ENCODE results near the gene TNK2. TPM values are rescaled to one million over a fixed set of nuclear protein-coding genes. Genes with fewer than 3 reads are reported as not detected.

TNK2 gene
- polyA plus RNA-seq, 3 donors: 0.84 to 131 (median 1.8) TPM

DNA sequence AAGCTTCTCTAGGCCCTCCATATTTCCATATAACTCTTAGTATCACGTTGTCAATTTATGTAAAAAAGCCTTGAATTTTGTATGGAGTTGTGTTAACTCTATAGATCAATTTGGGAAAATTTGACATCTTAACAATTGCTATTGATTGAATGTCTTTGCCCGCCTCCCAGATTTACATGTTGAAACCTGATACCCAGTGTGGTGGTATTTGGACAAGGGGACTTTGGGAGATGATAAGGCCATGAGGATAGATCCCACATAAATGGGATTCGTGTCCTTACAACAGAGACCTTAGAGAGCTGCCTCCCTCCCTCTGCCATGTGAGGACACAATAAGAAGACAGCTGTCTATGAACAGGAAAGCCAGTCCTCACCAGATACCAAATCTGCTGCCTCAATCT, 21.1 kb upstream of the TNK2 start:
- Histone ChIP-seq H4K20me1 (ENCODE audit: insufficient read depth, low read length) (no peaks in the 10 kb centered on the region), H3K4me2 (replicated peaks; ENCODE audit: extremely low read depth, low read length, poor library complexity, severe bottlenecking) (no peak overlapping the region), H3K4me3 (replicated peaks in 1 of 3; ENCODE audit: low read depth in 2 of 3, low read length in 3 of 3) (no peak overlapping the region), H3K4me1 (ENCODE audit: control insufficient read depth in 1 of 2, insufficient read depth in 2 of 2, low read length in 2 of 2) (peaks cover 0 to 6% of the 10 kb centered on the region in 2 donors), H3K27me3 (ENCODE audit: control insufficient read depth in 2 of 2, insufficient read depth in 2 of 2, low read length in 2 of 2) (peaks cover 0 to 2% of the 10 kb centered on the region in 2 donors), H3K79me2 (ENCODE audit: insufficient read depth, low read length) (no peaks in the 10 kb centered on the region), H3K9me3 (replicated peaks in 1 of 2; ENCODE audit: control insufficient read depth in 1 of 2, insufficient read depth in 1 of 2, low read length in 2 of 2) (no peaks in the 10 kb centered on the region), H3K9ac (ENCODE audit: insufficient read depth, low read length, poor library complexity, severe bottlenecking) (no peak overlapping the region), H3K36me3 (replicated peaks in 1 of 2; ENCODE audit: control insufficient read depth in 1 of 2, insufficient read depth in 2 of 2, low read length in 2 of 2) (no peaks in the 10 kb centered on the region), H2AFZ (ENCODE audit: insufficient read depth, low read depth, low read length, poor library complexity, severe bottlenecking) (no peak overlapping the region), H3K27ac (ENCODE audit: low read depth in 1 of 2, low read length in 2 of 2) (no peak overlapping the region)
- WGBS (ENCODE audit: insufficient coverage): no CpG with 5 or more reads among the region's 3 CpGs
- Mint-ChIP-seq H3K27ac (peak overlapping the region in 1 of 7 donors; percentile 25), H3K27me3 (ENCODE audit: low read depth in 3 of 3) (peaks cover 5 to 7% (median 6%) of the 10 kb centered on the region in 3 donors), H3K4me1 (peaks cover 9% of the 10 kb centered on the region), H3K36me3 (no peaks in the 10 kb centered on the region), H3K9me3 (peaks cover 0 to 2% (median 0%) of the 10 kb centered on the region in 7 donors), H3K4me3 (peak overlapping the region in 1 of 2 donors; percentile 41)
- DNase-seq: no peak
- TF ChIP-seq CTCF (IDR thresholded peaks at IDR 0.05): no peak
- intact Hi-C loops (cut with micrococcal nuclease): no loop called here

- no peak for DNase-seq
- Mint-ChIP-seq H3K4me1 (peaks cover 10% of the 10 kb centered on the region), H3K27me3 (ENCODE audit: low read depth in 3 of 3) (peaks cover 12 to 31% (median 20%) of the 10 kb centered on the region in 3 donors), H3K27ac (no peak overlapping the region), H3K36me3 (no peaks in the 10 kb centered on the region), H3K4me3 (no peak overlapping the region), H3K9me3 (peaks cover 0 to 4% (median 0%) of the 10 kb centered on the region in 7 donors)
- Histone ChIP-seq H2AFZ (ENCODE audit: insufficient read depth, low read depth, low read length, poor library complexity, severe bottlenecking) (no peak overlapping the region), H3K36me3 (replicated peaks in 1 of 2; ENCODE audit: control insufficient read depth in 1 of 2, insufficient read depth in 2 of 2, low read length in 2 of 2) (no peaks in the 10 kb centered on the region), H3K4me3 (replicated peaks in 1 of 3; ENCODE audit: low read depth in 2 of 3, low read length in 3 of 3) (no peak overlapping the region), H3K9ac (ENCODE audit: insufficient read depth, low read length, poor library complexity, severe bottlenecking) (no peak overlapping the region), H3K79me2 (ENCODE audit: insufficient read depth, low read length) (no peaks in the 10 kb centered on the region), H3K27me3 (ENCODE audit: control insufficient read depth in 2 of 2, insufficient read depth in 2 of 2, low read length in 2 of 2) (no peaks in the 10 kb centered on the region), H3K4me1 (ENCODE audit: control insufficient read depth in 1 of 2, insufficient read depth in 2 of 2, low read length in 2 of 2) (peaks cover 0 to 6% of the 10 kb centered on the region in 2 donors), H3K27ac (ENCODE audit: low read depth in 1 of 2, low read length in 2 of 2) (no peak overlapping the region), H3K9me3 (replicated peaks in 1 of 2; ENCODE audit: control insufficient read depth in 1 of 2, insufficient read depth in 1 of 2, low read length in 2 of 2) (no peaks in the 10 kb centered on the region), H4K20me1 (ENCODE audit: insufficient read depth, low read length) (no peaks in the 10 kb centered on the region), H3K4me2 (replicated peaks; ENCODE audit: extremely low read depth, low read length, poor library complexity, severe bottlenecking) (no peak overlapping the region)
- intact Hi-C loops (cut with micrococcal nuclease): loop anchor here (5.0 kb wide), 1 partner anchor 34 kb away; no protein-coding TSS in a partner anchor
- no peak for TF ChIP-seq CTCF (IDR thresholded peaks at IDR 0.05)
- WGBS (ENCODE audit: insufficient coverage): 64% methylated on average over 12 of the region's 13 CpGs
Observed at GRCh38 chr3:195921334-195921791, 13.0 kb upstream of the TNK2 start.

Data from CD14-positive monocyte (primary cell).